IMR-90 (cell line): ENCODE measurements around the gene IL18RAP. TPM values are rescaled to one million over a fixed set of nuclear protein-coding genes. Genes with fewer than 3 reads are reported as not detected.

Experiments
- ATAC-seq: fragments of 200-7000 bp; cut with Tn5 transposase; 2 replicates; pipeline ENCODE4 v1.9.1; 2020; ENCODE audit warnings: low read depth, mild to moderate bottlenecking, moderate library complexity
- BruUV-seq: library from RNA; stranded (reverse); fragments of 400-500 nt; replicated peaks from 2 replicates; lab custom pipeline; 2021; lab: Mats Ljungman, UMichigan
- CTCF ChIA-PET: fragments of 300-600 bp; formaldehyde crosslinking; extraction: SDS; loops from one replicate; lab custom pipeline; 2021; ENCODE audit warnings: antibody characterized with exemption; lab: Yijun Ruan, JAX
- POLR2A ChIA-PET: fragments of 300-600 bp; sonication (Branson Sonifier 250); formaldehyde crosslinking; loops from one replicate; lab custom pipeline; 2022; ENCODE audit warnings: antibody characterized with exemption; ENCODE audit not compliant: unreplicated experiment; lab: Charles Lee
- DNase-seq: peaks from one replicate; pipeline ENCODE4 v3.0.0; 2013
- H2AFZ ChIP-seq: replicated peaks from 2 replicates; pipeline ENCODE3; 2013; ENCODE audit warnings: low read length, mild to moderate bottlenecking; ENCODE audit not compliant: poor library complexity
- H2AK5ac ChIP-seq: 2 replicates; pipeline ENCODE4 v1.6.1; 2013; ENCODE audit warnings: low read depth, low read length, inconsistent platforms
- H2AK9ac ChIP-seq: replicated peaks from 2 replicates; pipeline ENCODE3; 2013; ENCODE audit warnings: mild to moderate bottlenecking, low read depth, low read length, moderate library complexity; ENCODE audit not compliant: poor library complexity
- H2BK120ac ChIP-seq: 2 replicates; pipeline ENCODE4 v1.6.1; 2013; ENCODE audit warnings: low read depth, low read length, inconsistent platforms
- H2BK15ac ChIP-seq: 3 replicates; pipeline ENCODE4 v1.6.1; 2013; ENCODE audit warnings: low read depth, low read length, inconsistent platforms
- H2BK20ac ChIP-seq: 2 replicates; pipeline ENCODE4 v1.6.1; 2013; ENCODE audit warnings: low read depth, mild to moderate bottlenecking, inconsistent platforms, low read length, moderate library complexity
- H2BK5ac ChIP-seq: 2 replicates; pipeline ENCODE4 v1.6.1; 2013; ENCODE audit warnings: mild to moderate bottlenecking, low read depth, low read length, inconsistent platforms; ENCODE audit not compliant: poor library complexity, severe bottlenecking
- H3K14ac ChIP-seq: replicated peaks from 2 replicates; pipeline ENCODE4 v1.6.1; 2013; ENCODE audit warnings: low read depth, low read length, inconsistent platforms
- H3K18ac ChIP-seq: 2 replicates; pipeline ENCODE4 v1.6.1; 2013; ENCODE audit warnings: low read depth, low read length, control low read depth
- H3K23ac ChIP-seq: 2 replicates; pipeline ENCODE4 v1.6.1; 2013; ENCODE audit warnings: low read depth, low read length, inconsistent platforms
- H3K27ac ChIP-seq: 2 replicates; pipeline ENCODE4 v1.5.1; 2013; ENCODE audit warnings: mild to moderate bottlenecking, control low read depth, low read length; ENCODE audit not compliant: insufficient read depth
- H3K27me3 ChIP-seq: 2 replicates; pipeline ENCODE4 v1.6.1; 2013; ENCODE audit warnings: low read length; ENCODE audit not compliant: control insufficient read depth, insufficient read depth
- H3K36me3 ChIP-seq: 2 replicates; pipeline ENCODE4 v1.6.1; 2013; ENCODE audit warnings: low read length, mixed read lengths; ENCODE audit not compliant: control insufficient read depth, insufficient read depth
- H3K4ac ChIP-seq: 2 replicates; pipeline ENCODE4 v1.6.1; 2013; ENCODE audit warnings: low read depth, low read length, inconsistent platforms
- H3K4me1 ChIP-seq: 2 replicates; pipeline ENCODE4 v1.6.1; 2013; ENCODE audit warnings: low read length, mixed read lengths; ENCODE audit not compliant: control insufficient read depth, insufficient read depth
- H3K4me2 ChIP-seq: 2 replicates; pipeline ENCODE4 v1.6.1; 2013; ENCODE audit warnings: low read depth, mild to moderate bottlenecking, control low read depth, low read length, moderate library complexity
- H3K4me3 ChIP-seq: 2 replicates; pipeline ENCODE4 v1.5.1; 2013; ENCODE audit warnings: low read depth, mild to moderate bottlenecking, control low read depth, low read length, moderate library complexity; ENCODE audit not compliant: insufficient read depth
- H3K56ac ChIP-seq: 2 replicates; pipeline ENCODE4 v1.6.1; 2013; ENCODE audit warnings: low read length, inconsistent platforms; ENCODE audit not compliant: insufficient read depth; ENCODE audit errors: extremely low read depth
- H3K79me1 ChIP-seq, 2 experiments: 2 replicates each; pipeline ENCODE4 v1.6.1; 2013; ENCODE audit warnings: low read length in 2 of 2, inconsistent platforms in 1 of 2, low read depth in 1 of 2
- H3K9ac ChIP-seq: 2 replicates; pipeline ENCODE4 v1.6.1; 2013; ENCODE audit warnings: low read depth, low read length, control low read depth
- H3K9me1 ChIP-seq: 2 replicates; pipeline ENCODE4 v1.6.1; 2013; ENCODE audit warnings: low read length, inconsistent platforms; ENCODE audit not compliant: insufficient read depth
- H3K9me3 ChIP-seq: 2 replicates; pipeline ENCODE4 v1.6.1; 2013; ENCODE audit warnings: low read length; ENCODE audit not compliant: control insufficient read depth, insufficient read depth
- H4K20me1 ChIP-seq: 2 replicates; pipeline ENCODE4 v1.6.1; 2013; ENCODE audit warnings: low read length, inconsistent platforms; ENCODE audit not compliant: insufficient read depth
- H4K5ac ChIP-seq: 2 replicates; pipeline ENCODE4 v1.6.1; 2013; ENCODE audit warnings: mild to moderate bottlenecking, low read depth, low read length, control low read depth
- H4K8ac ChIP-seq, 2 experiments: 2 replicates each; pipeline ENCODE4 v1.6.1; 2013; ENCODE audit warnings: low read depth in 2 of 2, low read length in 2 of 2, control low read depth in 1 of 2, inconsistent platforms in 1 of 2
- H4K91ac ChIP-seq: 2 replicates; pipeline ENCODE4 v1.6.1; 2013; ENCODE audit warnings: low read depth, low read length, inconsistent platforms; ENCODE audit not compliant: insufficient read depth
- BHLHE40 ChIP-seq: fragments of 150-350 bp; IDR thresholded peaks from 2 replicates; pipeline ENCODE4 v1.6.1; 2016; ENCODE audit warnings: mild to moderate bottlenecking, low read depth, low read length
- CEBPB ChIP-seq: IDR thresholded peaks from 2 replicates; pipeline ENCODE4 v1.6.1; 2012; ENCODE audit warnings: low read depth, low read length, improper control_type of control experiment
- CHD1 ChIP-seq: IDR thresholded peaks from 2 replicates; pipeline ENCODE4 v1.6.1; 2012; ENCODE audit warnings: low read depth, low read length, improper control_type of control experiment
- ELK1 ChIP-seq: fragments of 150-350 bp; IDR thresholded peaks from 2 replicates; pipeline ENCODE4 v1.6.1; 2016; ENCODE audit warnings: low read depth, mild to moderate bottlenecking, low read length, moderate library complexity, borderline replicate concordance
- FOS ChIP-seq: fragments of 150-350 bp; IDR thresholded peaks from 2 replicates; pipeline ENCODE4 v1.6.1; 2016; ENCODE audit warnings: low read depth, low read length
- MAFK ChIP-seq: IDR thresholded peaks from 2 replicates; pipeline ENCODE4 v1.6.1; 2012; ENCODE audit warnings: low read depth, low read length, improper control_type of control experiment
- MAZ ChIP-seq: IDR thresholded peaks from 2 replicates; pipeline ENCODE4 v1.6.1; 2012; ENCODE audit warnings: low read depth, mild to moderate bottlenecking, low read length, improper control_type of control experiment, moderate library complexity, borderline replicate concordance
- MXI1 ChIP-seq: IDR thresholded peaks from 2 replicates; pipeline ENCODE4 v1.6.1; 2012; ENCODE audit warnings: low read depth, mild to moderate bottlenecking, low read length, moderate library complexity, borderline replicate concordance
- NFE2L2 ChIP-seq: fragments of 150-350 bp; IDR thresholded peaks from 2 replicates; pipeline ENCODE4 v1.6.1; 2016; ENCODE audit warnings: low read depth, mild to moderate bottlenecking, low read length
- POLR2A ChIP-seq: IDR thresholded peaks from 2 replicates; pipeline ENCODE4 v1.6.1; 2012; ENCODE audit warnings: mild to moderate bottlenecking, low read depth, low read length
- RAD21 ChIP-seq: IDR thresholded peaks from 2 replicates; pipeline ENCODE4 v1.6.1; 2012; ENCODE audit warnings: low read length, improper control_type of control experiment
- RCOR1 ChIP-seq: IDR thresholded peaks from 2 replicates; pipeline ENCODE4 v1.6.1; 2012; ENCODE audit warnings: mild to moderate bottlenecking, low read length, improper control_type of control experiment; ENCODE audit not compliant: insufficient replicate concordance
- RFX5 ChIP-seq: IDR thresholded peaks from 2 replicates; pipeline ENCODE4 v1.8.0; 2012; ENCODE audit warnings: low read depth, mild to moderate bottlenecking, low read length, moderate library complexity
- SMC3 ChIP-seq: fragments of 150-350 bp; IDR thresholded peaks from 2 replicates; pipeline ENCODE4 v1.6.1; 2016; ENCODE audit warnings: low read depth, mild to moderate bottlenecking, antibody characterized with exemption, low read length, moderate library complexity
- WGBS, 2 experiments: methylation state at CpG; one replicate each; pipeline versions ENCODE4 v1.1.5 to v1.1.7; 2013; ENCODE audit warnings: missing lambda C conversion rate in 2 of 2; ENCODE audit not compliant: insufficient read length in 1 of 2; ENCODE audit errors: extremely low coverage in 2 of 2; 5-methylcytosine and 5-hydroxymethylcytosine counted together
- dilution Hi-C: fragments of 300-500 bp; cut with HindIII; formaldehyde crosslinking; loops from one replicate; pipeline ENCODE4 v1.14.3; 2018; ENCODE audit warnings: low sequenced_read_pairs; ENCODE audit not compliant: unreplicated experiment
- in situ Hi-C: fragments of 300-500 bp; cut with MboI; formaldehyde crosslinking; loops from 3 replicates; pipeline ENCODE4 v1.14.3; 2019; ENCODE audit warnings: low sequenced_read_pairs, inconsistent platforms, mixed read lengths
- intact Hi-C: fragments of 100-400 bp; cut with micrococcal nuclease; formaldehyde crosslinking; loops from 2 replicates; pipeline ENCODE4 v1.10.0; 2022
- polyA plus RNA-seq, 3 experiments: library from polyadenylated mRNA; depleted of rRNA; stranded (reverse); fragments of >200 nt; gene quantifications; 2 replicates each; pipeline ENCODE4 v1.2.3, GENCODE V29; 2012; ENCODE audit warnings: low replicate concordance in 1 of 3
- total RNA-seq: library from RNA; depleted of rRNA; stranded (reverse); fragments of >200 nt; gene quantifications from 2 replicates; pipeline ENCODE4 v1.2.3, GENCODE V29; 2012
- TF ChIP-seq, protein P1 (sequence below): conservative IDR thresholded peaks from 2 replicates; pipeline ENCODE4 v1.5.1; 2012; ENCODE audit warnings: mild to moderate bottlenecking, low read depth, low read length, improper control_type of control experiment
- TF ChIP-seq, protein P2 (sequence below): fragments of 150-350 bp; IDR thresholded peaks from 2 replicates; pipeline ENCODE4 v1.6.1; 2017; ENCODE audit warnings: mild to moderate bottlenecking, antibody characterized with exemption, low read length, low read depth

The IL18RAP gene
- total and polyA plus RNA-seq, 2 of the 4 experiments (the other 2 are of a cell fraction), result not detected

DNA sequence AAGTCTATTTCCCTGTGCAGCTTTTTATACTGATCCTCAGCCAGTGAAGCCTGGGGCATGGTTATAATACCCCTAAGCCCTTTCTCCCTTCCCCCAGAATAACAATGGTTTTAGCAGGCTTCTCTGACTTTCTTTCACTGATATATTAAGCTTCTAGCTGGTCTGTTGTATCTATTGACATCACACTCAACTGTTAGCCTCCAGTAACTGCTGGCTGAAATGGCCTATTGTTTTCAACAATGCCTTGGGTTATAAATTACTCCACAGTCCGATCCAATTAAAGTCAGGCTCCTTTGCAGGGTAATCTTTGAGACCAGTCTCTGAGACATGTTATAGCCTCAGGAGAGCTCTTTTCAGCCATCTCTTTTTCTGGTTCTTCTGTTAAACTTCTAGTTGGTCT lies 47.2 kb downstream of the IL18RAP start:
- no TSS peak for BruUV-seq

More for the DNA sequence above, 47.2 kb downstream of the IL18RAP start:
- Histone ChIP-seq H3K36me3 (no peaks in the 10 kb centered on the region), H3K4me3 (no peak overlapping the region), H3K9me1 (no peaks in the 10 kb centered on the region), H2AK5ac (no peak overlapping the region), H4K5ac (no peak overlapping the region), H3K14ac (no peak overlapping the region), H3K9ac (no peak overlapping the region), H3K18ac (no peak overlapping the region), H3K56ac (no peak overlapping the region), H3K4ac (no peak overlapping the region), H2BK5ac (no peak overlapping the region), H3K4me2 (no peak overlapping the region), H4K20me1 (no peaks in the 10 kb centered on the region), H2AK9ac (no peak overlapping the region), H2AFZ (no peak overlapping the region), H3K4me1 (no peaks in the 10 kb centered on the region), H3K27me3 (peaks cover 14% of the 10 kb centered on the region), H3K79me1 (no peaks in the 10 kb centered on the region), H3K27ac (no peak overlapping the region), H3K23ac (no peak overlapping the region), H2BK20ac (no peak overlapping the region), H4K91ac (no peak overlapping the region), H3K9me3 (no peaks in the 10 kb centered on the region; the same call in 1 of the 2 replicates), H2BK15ac (no peak overlapping the region), H2BK120ac (no peak overlapping the region), H4K8ac (no peak overlapping the region)
- TF ChIP-seq, protein P1, sequence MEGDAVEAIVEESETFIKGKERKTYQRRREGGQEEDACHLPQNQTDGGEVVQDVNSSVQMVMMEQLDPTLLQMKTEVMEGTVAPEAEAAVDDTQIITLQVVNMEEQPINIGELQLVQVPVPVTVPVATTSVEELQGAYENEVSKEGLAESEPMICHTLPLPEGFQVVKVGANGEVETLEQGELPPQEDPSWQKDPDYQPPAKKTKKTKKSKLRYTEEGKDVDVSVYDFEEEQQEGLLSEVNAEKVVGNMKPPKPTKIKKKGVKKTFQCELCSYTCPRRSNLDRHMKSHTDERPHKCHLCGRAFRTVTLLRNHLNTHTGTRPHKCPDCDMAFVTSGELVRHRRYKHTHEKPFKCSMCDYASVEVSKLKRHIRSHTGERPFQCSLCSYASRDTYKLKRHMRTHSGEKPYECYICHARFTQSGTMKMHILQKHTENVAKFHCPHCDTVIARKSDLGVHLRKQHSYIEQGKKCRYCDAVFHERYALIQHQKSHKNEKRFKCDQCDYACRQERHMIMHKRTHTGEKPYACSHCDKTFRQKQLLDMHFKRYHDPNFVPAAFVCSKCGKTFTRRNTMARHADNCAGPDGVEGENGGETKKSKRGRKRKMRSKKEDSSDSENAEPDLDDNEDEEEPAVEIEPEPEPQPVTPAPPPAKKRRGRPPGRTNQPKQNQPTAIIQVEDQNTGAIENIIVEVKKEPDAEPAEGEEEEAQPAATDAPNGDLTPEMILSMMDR, result no peak
- TF ChIP-seq ELK1 (no peak), POLR2A (no peak), MAZ (no peak), BHLHE40 (no peak), NFE2L2 (no peak), CHD1 (no peak), RAD21 (no peak), FOS (no peak), MXI1 (no peak), CEBPB (no peak), MAFK (no peak), SMC3 (no peak), RCOR1 (no peak), RFX5 (no peak)
- TF ChIP-seq, protein P2, sequence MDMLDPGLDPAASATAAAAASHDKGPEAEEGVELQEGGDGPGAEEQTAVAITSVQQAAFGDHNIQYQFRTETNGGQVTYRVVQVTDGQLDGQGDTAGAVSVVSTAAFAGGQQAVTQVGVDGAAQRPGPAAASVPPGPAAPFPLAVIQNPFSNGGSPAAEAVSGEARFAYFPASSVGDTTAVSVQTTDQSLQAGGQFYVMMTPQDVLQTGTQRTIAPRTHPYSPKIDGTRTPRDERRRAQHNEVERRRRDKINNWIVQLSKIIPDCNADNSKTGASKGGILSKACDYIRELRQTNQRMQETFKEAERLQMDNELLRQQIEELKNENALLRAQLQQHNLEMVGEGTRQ, result no peak
- in situ Hi-C loops (loop anchor here (5.0 kb wide), 1 partner anchor 142 kb away; no protein-coding TSS in a partner anchor), intact Hi-C loops (loop anchor here (5.0 kb wide), 1 partner anchor 337 kb away; no protein-coding TSS in a partner anchor), dilution Hi-C loops (no loop called here)
- DNase-seq, result no peak
- CTCF ChIA-PET, result no interaction called here
- no peak for ATAC-seq
- WGBS, 2 experiments, result 63% methylated on average over 1 of the region's 1 CpG; no CpG with 5 or more reads in 1 of the 2 experiments
- POLR2A ChIA-PET, result no interaction called here
